PC-9 (cell line): ENCODE results near the gene LMLN. TPM values are rescaled to one million over a fixed set of nuclear protein-coding genes. Genes with fewer than 3 reads are reported as not detected.

Experiments
- BruUV-seq: library from RNA; stranded (reverse); fragments of 400-500 nt; replicated peaks from 2 replicates; lab custom pipeline; 2021; lab: Mats Ljungman, UMichigan
- CTCF ChIA-PET: fragments of 300-600 bp; sonication (Branson Sonifier 250); formaldehyde crosslinking; loops from one replicate; lab custom pipeline; 2022; ENCODE audit warnings: antibody characterized with exemption; lab: Charles Lee
- POLR2A ChIA-PET: fragments of 300-600 bp; sonication (Branson Sonifier 250); formaldehyde crosslinking; loops from one replicate; lab custom pipeline; 2022; ENCODE audit warnings: antibody characterized with exemption; ENCODE audit not compliant: unreplicated experiment; lab: Charles Lee
- DNase-seq, 2 experiments: peaks; one replicate each; pipeline versions ENCODE4 v3.0.0 to v3.0.0-alpha.2; 2015 to 2022; ENCODE audit warnings: mixed read lengths in 1 of 2
- H2AFZ ChIP-seq: fragments of 200-600 bp; sonication (generic); 2 replicates; pipeline ENCODE4 v1.8.1; 2017; ENCODE audit warnings: antibody characterized with exemption
- H3F3A ChIP-seq: fragments of 200-600 bp; sonication (generic); 2 replicates; pipeline ENCODE4 v1.8.1; 2017; ENCODE audit warnings: antibody characterized with exemption, mild to moderate bottlenecking, low read depth; ENCODE audit not compliant: insufficient read depth
- H3K27ac ChIP-seq: fragments of 200-600 bp; sonication (generic); 2 replicates; pipeline ENCODE4 v1.6.1; 2016; ENCODE audit warnings: mixed run types
- H3K27me3 ChIP-seq: fragments of 200-600 bp; sonication (generic); 2 replicates; pipeline ENCODE4 v1.6.1; 2016; ENCODE audit warnings: low read depth, mixed run types; ENCODE audit not compliant: insufficient read depth
- H3K36me3 ChIP-seq: fragments of 200-600 bp; sonication (generic); 2 replicates; pipeline ENCODE4 v1.6.1; 2016; ENCODE audit warnings: low read depth, mixed run types
- H3K4me1 ChIP-seq: fragments of 200-600 bp; sonication (generic); replicated peaks from 2 replicates; pipeline ENCODE4 v1.6.1; 2016; ENCODE audit warnings: mixed run types; ENCODE audit not compliant: insufficient read depth
- H3K4me2 ChIP-seq: fragments of 200-600 bp; sonication (generic); 2 replicates; pipeline ENCODE4 v1.6.1; 2017; ENCODE audit warnings: mixed run types
- H3K4me3 ChIP-seq: fragments of 200-600 bp; sonication (generic); 2 replicates; pipeline ENCODE4 v1.6.1; 2016; ENCODE audit warnings: mixed run types
- H3K79me2 ChIP-seq: fragments of 200-600 bp; sonication (generic); 2 replicates; pipeline ENCODE4 v1.6.1; 2017; ENCODE audit warnings: low read depth, mixed run types
- H3K9me2 ChIP-seq: fragments of 200-600 bp; sonication (generic); 2 replicates; pipeline ENCODE4 v1.8.1; 2017; ENCODE audit warnings: mild to moderate bottlenecking; ENCODE audit not compliant: insufficient read depth
- H3K9me3 ChIP-seq: fragments of 200-600 bp; sonication (generic); 2 replicates; pipeline ENCODE4 v1.8.1; 2016; ENCODE audit warnings: low read depth; ENCODE audit not compliant: insufficient read depth
- H4K20me1 ChIP-seq: fragments of 200-600 bp; sonication (generic); 2 replicates; pipeline ENCODE4 v1.8.1; 2017; ENCODE audit not compliant: insufficient read depth
- CTCF ChIP-seq: fragments of 200-600 bp; sonication (generic); conservative IDR thresholded peaks from 2 replicates; pipeline ENCODE4 v1.6.1; 2017; ENCODE audit warnings: mixed run types, antibody characterized with exemption, mild to moderate bottlenecking, moderate library complexity
- EZH2 ChIP-seq: fragments of 200-600 bp; sonication (generic); IDR thresholded peaks from 2 replicates; pipeline ENCODE4 v1.8.0; 2017; ENCODE audit warnings: antibody characterized with exemption, low read depth
- intact Hi-C: fragments of 100-400 bp; cut with micrococcal nuclease; formaldehyde crosslinking; loops from one replicate; pipeline ENCODE4 v1.10.0; 2022; ENCODE audit not compliant: unreplicated experiment
- total RNA-seq: library from RNA; stranded (reverse); gene quantifications from 2 replicates; pipeline ENCODE4 v1.2.3, GENCODE V29; 2021

The LMLN gene
- total RNA-seq, 1 experiment from 2014 or later = 21.1 TPM

- no peaks in the 10 kb centered on the region for H4K20me1 ChIP-seq
- no TSS peak for BruUV-seq
- no peaks in the 10 kb centered on the region; the same call in 1 of the 2 replicates for H3K36me3 ChIP-seq
- intact Hi-C loops = no loop called here
- TF ChIP-seq EZH2 (no peak), CTCF (no peak)
- no peaks in the 10 kb centered on the region for H3F3A ChIP-seq
- no peaks in the 10 kb centered on the region for H3K27me3 ChIP-seq
- ChIA-PET CTCF (no interaction called here), POLR2A (no interaction called here)
- H2AFZ ChIP-seq = no peak overlapping the region
- H3K4me1 ChIP-seq = no peaks in the 10 kb centered on the region
- H3K4me2 ChIP-seq = no peak overlapping the region
- H3K9me2 ChIP-seq = no peaks in the 10 kb centered on the region
- H3K27ac ChIP-seq = no peak overlapping the region
- H3K4me3 ChIP-seq = no peak overlapping the region
- peak in 1 of 2 experiments; percentile 17 for DNase-seq
- H3K79me2 ChIP-seq = no peaks in the 10 kb centered on the region
- H3K9me3 ChIP-seq = no peaks in the 10 kb centered on the region
Measured at GRCh38 chr3:197983076-197983475, 23.1 kb downstream of the LMLN start.

GRCh38 chr3:197989651-197990050 lies 29.6 kb downstream of the LMLN start:
- Histone ChIP-seq H3K36me3 (peaks cover 14% of the 10 kb centered on the region; the same call in 1 of the 2 replicates), H3K4me3 (no peak overlapping the region), H3K9me2 (no peaks in the 10 kb centered on the region), H2AFZ (no peak overlapping the region), H3K4me1 (no peaks in the 10 kb centered on the region), H3K27ac (no peak overlapping the region), H3F3A (no peaks in the 10 kb centered on the region; the same call in 1 of the 2 replicates), H3K79me2 (no peaks in the 10 kb centered on the region), H3K9me3 (no peaks in the 10 kb centered on the region), H3K27me3 (no peaks in the 10 kb centered on the region), H3K4me2 (no peak overlapping the region), H4K20me1 (no peaks in the 10 kb centered on the region; the same call in 1 of the 2 replicates)
- ChIA-PET CTCF (no interaction called here), POLR2A (interaction anchor here (0.6 kb wide), 1 partner anchor 10 kb away, joined by 5 read pairs; no protein-coding TSS in a partner anchor)
- DNase-seq = peak in 1 of 2 experiments; percentile 25
- BruUV-seq = no TSS peak
- intact Hi-C loops = no loop called here
- TF ChIP-seq CTCF (no peak), EZH2 (no peak)

GRCh38 chr3:197994736-197995135 lies 34.7 kb downstream of the LMLN start:
- ChIA-PET CTCF (no interaction called here), POLR2A (no interaction called here)
- no peak for DNase-seq
- no peaks in the 10 kb centered on the region for H3K27me3 ChIP-seq
- H3K4me3 ChIP-seq = no peak overlapping the region
- peaks cover 14% of the 10 kb centered on the region; the same call in 1 of the 2 replicates for H3K36me3 ChIP-seq
- no peaks in the 10 kb centered on the region for H3K4me1 ChIP-seq
- TF ChIP-seq EZH2 (no peak), CTCF (no peak)
- H3K9me3 ChIP-seq = no peaks in the 10 kb centered on the region
- H3F3A ChIP-seq = no peaks in the 10 kb centered on the region; the same call in 1 of the 2 replicates
- BruUV-seq = no TSS peak
- no peaks in the 10 kb centered on the region for H3K9me2 ChIP-seq
- no peak overlapping the region for H3K4me2 ChIP-seq
- H2AFZ ChIP-seq = no peak overlapping the region
- intact Hi-C loops = no loop called here
- no peak overlapping the region for H3K27ac ChIP-seq
- no peaks in the 10 kb centered on the region; the same call in 1 of the 2 replicates for H4K20me1 ChIP-seq
- H3K79me2 ChIP-seq = no peaks in the 10 kb centered on the region
